Smooth muscle cell (in vitro differentiated cells): ENCODE data around the gene CIDEC. TPM values are rescaled to one million over a fixed set of nuclear protein-coding genes. Genes with fewer than 3 reads are reported as not detected.

Experiments used
- DNase-seq: peaks from one replicate; lab custom pipeline; 2025; ENCODE audit not compliant: unreplicated experiment; lab: John Stamatoyannopoulos, UW
- H2AFZ ChIP-seq: fragments of 200-600 bp; sonication (generic); 2 replicates; pipeline ENCODE4 v1.6.0; 2016; ENCODE audit warnings: antibody characterized with exemption, low read depth, mild to moderate bottlenecking
- H3F3A ChIP-seq: fragments of 200-600 bp; sonication (generic); 2 replicates; pipeline ENCODE4 v1.6.0; 2017; ENCODE audit warnings: antibody characterized with exemption, low read depth
- H3K27ac ChIP-seq: fragments of 200-600 bp; sonication (generic); 2 replicates; pipeline ENCODE4 v1.5.1; 2016; ENCODE audit warnings: low read depth, mild to moderate bottlenecking
- H3K27me3 ChIP-seq: fragments of 200-600 bp; sonication (generic); 2 replicates; pipeline ENCODE4 v1.6.1; 2016; ENCODE audit warnings: low read depth, mild to moderate bottlenecking
- H3K36me3 ChIP-seq: fragments of 200-600 bp; sonication (generic); 2 replicates; pipeline ENCODE4 v1.5.1; 2016; ENCODE audit warnings: low read depth
- H3K4me1 ChIP-seq: fragments of 200-600 bp; sonication (generic); 2 replicates; pipeline ENCODE4 v1.5.1; 2016; ENCODE audit warnings: low read depth
- H3K4me2 ChIP-seq: fragments of 200-600 bp; sonication (generic); 2 replicates; pipeline ENCODE4 v1.6.0; 2016; ENCODE audit warnings: mild to moderate bottlenecking
- H3K4me3 ChIP-seq: fragments of 200-600 bp; sonication (generic); 2 replicates; pipeline ENCODE4 v1.5.1; 2016; ENCODE audit warnings: mild to moderate bottlenecking
- H3K79me2 ChIP-seq: fragments of 200-600 bp; sonication (generic); 2 replicates; pipeline ENCODE4 v1.6.0; 2016; ENCODE audit warnings: low read depth, mild to moderate bottlenecking
- H3K9ac ChIP-seq: fragments of 200-600 bp; sonication (generic); 2 replicates; pipeline ENCODE4 v1.6.0; 2016; ENCODE audit warnings: low read depth
- H3K9me3 ChIP-seq: fragments of 200-600 bp; sonication (generic); replicated peaks from 2 replicates; pipeline ENCODE4 v1.5.1; 2016; ENCODE audit warnings: low read depth
- H4K20me1 ChIP-seq: fragments of 200-600 bp; sonication (generic); 2 replicates; pipeline ENCODE4 v1.6.0; 2016; ENCODE audit warnings: low read depth
- WGBS: methylation state at CpG from one replicate; pipeline ENCODE4 v1.1.7; 2016; ENCODE audit warnings: low lambda C conversion rate; 5-methylcytosine and 5-hydroxymethylcytosine counted together
- polyA plus RNA-seq: library from polyadenylated mRNA; unstranded; fragments of >200 nt; fragmentation: Nextera tagmentation; extraction: Ambion mirVana; gene quantifications from 2 replicates; pipeline ENCODE4 v1.2.1, GENCODE V29; 2016
- total RNA-seq: library from RNA; depleted of rRNA; stranded (reverse); fragments of >200 nt; gene quantifications from 2 replicates; pipeline ENCODE4 v1.2.3, GENCODE V29; 2014
- TF ChIP-seq, protein P1 (sequence below): fragments of 200-600 bp; sonication (generic); IDR thresholded peaks from 2 replicates; pipeline ENCODE4 v1.5.1; 2017; ENCODE audit warnings: borderline replicate concordance, mild to moderate bottlenecking, antibody characterized with exemption; ENCODE audit not compliant: insufficient read depth, poor library complexity, severe bottlenecking

The CIDEC gene
- total and polyA plus RNA-seq, 2 experiments from 2014 or later, result not detected

DNA sequence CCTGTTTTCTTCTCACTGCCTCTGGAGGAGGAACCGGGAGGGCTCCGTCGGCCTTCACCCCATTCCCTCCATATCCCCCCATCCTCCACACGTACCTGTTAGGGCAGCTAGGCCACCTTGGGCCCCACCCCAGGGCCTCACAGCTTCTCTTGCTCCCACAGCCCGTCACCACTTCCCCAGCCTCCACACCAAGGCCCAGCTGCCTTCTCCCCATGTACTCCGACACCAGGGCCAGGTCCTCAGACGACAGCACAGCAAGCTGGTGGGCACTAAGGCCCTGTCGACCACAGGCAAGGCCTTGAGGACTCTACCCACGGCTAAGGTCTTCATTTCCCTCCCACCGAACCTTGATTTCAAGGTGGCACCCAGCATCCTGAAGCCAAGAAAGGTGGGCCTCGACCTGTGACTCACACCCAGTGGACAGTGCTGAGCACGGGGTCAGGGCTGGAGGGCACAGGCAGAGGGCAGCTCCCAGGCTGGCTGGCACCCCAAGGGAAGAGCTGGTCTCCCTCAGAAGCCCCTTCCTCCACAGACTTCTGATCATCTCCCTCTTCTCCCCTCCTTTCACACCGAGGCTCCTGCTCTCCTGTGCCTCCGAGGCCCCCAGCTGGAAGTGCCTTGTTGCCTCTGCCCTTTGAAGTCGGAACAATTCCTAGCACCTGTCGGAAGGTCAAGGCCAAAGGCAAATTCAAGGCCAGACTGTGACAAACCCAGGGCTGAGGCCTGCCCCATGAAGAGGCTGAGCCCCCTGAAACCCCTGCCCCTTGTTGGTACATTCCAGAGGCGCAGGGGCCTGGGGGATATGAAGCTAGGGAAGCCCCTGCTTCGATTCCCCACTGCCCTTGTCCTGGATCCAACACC is 45.3 kb downstream of the CIDEC start:
- Histone ChIP-seq H3K4me3 (no peak overlapping the region), H3K9ac (no peak overlapping the region), H3K27me3 (no peaks in the 10 kb centered on the region), H4K20me1 (no peaks in the 10 kb centered on the region), H3F3A (no peaks in the 10 kb centered on the region), H2AFZ (no peak overlapping the region), H3K4me1 (no peaks in the 10 kb centered on the region), H3K27ac (no peak overlapping the region), H3K36me3 (no peaks in the 10 kb centered on the region), H3K4me2 (no peak overlapping the region), H3K9me3 (no peaks in the 10 kb centered on the region), H3K79me2 (no peaks in the 10 kb centered on the region)
- TF ChIP-seq, protein P1, sequence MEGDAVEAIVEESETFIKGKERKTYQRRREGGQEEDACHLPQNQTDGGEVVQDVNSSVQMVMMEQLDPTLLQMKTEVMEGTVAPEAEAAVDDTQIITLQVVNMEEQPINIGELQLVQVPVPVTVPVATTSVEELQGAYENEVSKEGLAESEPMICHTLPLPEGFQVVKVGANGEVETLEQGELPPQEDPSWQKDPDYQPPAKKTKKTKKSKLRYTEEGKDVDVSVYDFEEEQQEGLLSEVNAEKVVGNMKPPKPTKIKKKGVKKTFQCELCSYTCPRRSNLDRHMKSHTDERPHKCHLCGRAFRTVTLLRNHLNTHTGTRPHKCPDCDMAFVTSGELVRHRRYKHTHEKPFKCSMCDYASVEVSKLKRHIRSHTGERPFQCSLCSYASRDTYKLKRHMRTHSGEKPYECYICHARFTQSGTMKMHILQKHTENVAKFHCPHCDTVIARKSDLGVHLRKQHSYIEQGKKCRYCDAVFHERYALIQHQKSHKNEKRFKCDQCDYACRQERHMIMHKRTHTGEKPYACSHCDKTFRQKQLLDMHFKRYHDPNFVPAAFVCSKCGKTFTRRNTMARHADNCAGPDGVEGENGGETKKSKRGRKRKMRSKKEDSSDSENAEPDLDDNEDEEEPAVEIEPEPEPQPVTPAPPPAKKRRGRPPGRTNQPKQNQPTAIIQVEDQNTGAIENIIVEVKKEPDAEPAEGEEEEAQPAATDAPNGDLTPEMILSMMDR, result no peak
- 90% methylated on average over 18 of the region's 18 CpGs for WGBS
- no peak for DNase-seq

- Histone ChIP-seq H3K9ac (no peak overlapping the region), H3K36me3 (no peaks in the 10 kb centered on the region), H3K4me1 (no peaks in the 10 kb centered on the region), H2AFZ (no peak overlapping the region), H3K27me3 (no peaks in the 10 kb centered on the region), H3F3A (no peaks in the 10 kb centered on the region), H3K79me2 (no peaks in the 10 kb centered on the region), H3K4me3 (no peak overlapping the region), H3K4me2 (no peak overlapping the region), H3K9me3 (no peaks in the 10 kb centered on the region), H3K27ac (no peak overlapping the region), H4K20me1 (no peaks in the 10 kb centered on the region)
- TF ChIP-seq, protein P1, result no peak
- no peak for DNase-seq
- WGBS, result 98% methylated on average over 9 of the region's 9 CpGs
These were observed 47.0 kb downstream of the CIDEC start for GRCh38 chr3:9833078-9833477.

DNA sequence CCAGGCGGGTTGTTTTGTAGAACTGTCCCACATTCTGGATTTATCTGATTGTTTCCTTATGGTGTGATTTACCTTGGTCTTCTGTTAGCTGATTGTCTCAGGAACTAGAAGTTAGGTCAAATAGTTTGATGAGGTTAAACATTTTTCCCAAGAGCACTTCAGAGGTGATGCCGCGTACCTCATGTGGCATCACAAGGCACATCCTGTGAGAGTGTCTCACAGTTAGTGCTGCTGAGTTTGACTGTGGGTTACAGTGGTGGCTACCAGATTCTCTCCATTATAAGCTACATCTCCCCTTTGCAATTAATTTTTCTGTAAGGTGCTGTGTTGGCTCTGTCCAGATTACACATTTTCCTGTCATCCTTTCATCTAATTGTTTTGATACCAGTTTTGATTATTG is 48.8 kb downstream of the CIDEC start:
- Histone ChIP-seq H3F3A (no peaks in the 10 kb centered on the region), H3K9me3 (no peaks in the 10 kb centered on the region), H3K4me3 (no peak overlapping the region), H3K27ac (no peak overlapping the region), H3K4me1 (no peaks in the 10 kb centered on the region), H2AFZ (no peak overlapping the region), H3K4me2 (no peak overlapping the region), H3K27me3 (no peaks in the 10 kb centered on the region), H3K79me2 (no peaks in the 10 kb centered on the region), H3K36me3 (no peaks in the 10 kb centered on the region), H4K20me1 (no peaks in the 10 kb centered on the region), H3K9ac (no peak overlapping the region)
- TF ChIP-seq, protein P1, result no peak
- 98% methylated on average over 3 of the region's 3 CpGs for WGBS
- DNase-seq, result no peak
